Endothelial cell of umbilical vein (primary cell): Measurements from ENCODE around the gene SIX4.

ENCODE experiments used
- EZH2 ChIP-seq: IDR thresholded peaks from 2 replicates; pipeline ENCODE4 v1.6.1; 2012; ENCODE audit warnings: borderline replicate concordance, low read depth, mild to moderate bottlenecking, moderate library complexity, low read length, inconsistent platforms; ENCODE audit not compliant: severe bottlenecking
- MYC ChIP-seq: IDR thresholded peaks from one replicate; pipeline ENCODE4 v1.6.1; 2011; ENCODE audit warnings: mild to moderate bottlenecking, low read depth, low read length
- POLR2A ChIP-seq: IDR thresholded peaks from 2 replicates; pipeline ENCODE4 v1.6.1; 2012; ENCODE audit warnings: low read depth, mild to moderate bottlenecking, control low read depth, low read length
- TF ChIP-seq, protein P1 (sequence below), 2 donors: IDR thresholded peaks; 1 replicate in 1 of 2; 2 replicates in 1 of 2; pipeline ENCODE4 v1.5.1; 2011; ENCODE audit warnings: low read length in 2 of 2, mild to moderate bottlenecking in 2 of 2, moderate library complexity in 2 of 2, control low read depth in 1 of 2, inconsistent platforms in 1 of 2, low read depth in 1 of 2; ENCODE audit not compliant: insufficient read depth in 1 of 2; ENCODE audit errors: extremely low read depth in 1 of 2

DNA sequence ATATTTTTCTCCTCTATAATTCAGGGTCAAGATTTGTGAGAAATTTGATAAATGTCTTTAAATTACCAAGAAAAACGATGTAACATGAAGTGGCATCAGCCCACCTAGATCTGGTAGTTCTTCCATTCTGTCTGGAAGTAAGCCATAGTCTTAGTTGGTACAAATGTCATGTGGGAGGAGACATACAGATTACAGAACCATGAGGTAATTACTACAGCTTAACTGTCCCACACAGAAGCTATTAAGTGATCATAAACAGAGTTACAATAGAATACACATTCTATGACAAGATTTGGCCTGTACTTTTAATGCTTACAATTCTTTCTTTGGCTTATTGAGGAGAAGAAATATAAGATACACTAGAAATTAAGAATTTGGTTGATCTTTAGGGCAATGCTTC is 61.2 kb downstream of the SIX4 start:
- TF ChIP-seq, protein P1, sequence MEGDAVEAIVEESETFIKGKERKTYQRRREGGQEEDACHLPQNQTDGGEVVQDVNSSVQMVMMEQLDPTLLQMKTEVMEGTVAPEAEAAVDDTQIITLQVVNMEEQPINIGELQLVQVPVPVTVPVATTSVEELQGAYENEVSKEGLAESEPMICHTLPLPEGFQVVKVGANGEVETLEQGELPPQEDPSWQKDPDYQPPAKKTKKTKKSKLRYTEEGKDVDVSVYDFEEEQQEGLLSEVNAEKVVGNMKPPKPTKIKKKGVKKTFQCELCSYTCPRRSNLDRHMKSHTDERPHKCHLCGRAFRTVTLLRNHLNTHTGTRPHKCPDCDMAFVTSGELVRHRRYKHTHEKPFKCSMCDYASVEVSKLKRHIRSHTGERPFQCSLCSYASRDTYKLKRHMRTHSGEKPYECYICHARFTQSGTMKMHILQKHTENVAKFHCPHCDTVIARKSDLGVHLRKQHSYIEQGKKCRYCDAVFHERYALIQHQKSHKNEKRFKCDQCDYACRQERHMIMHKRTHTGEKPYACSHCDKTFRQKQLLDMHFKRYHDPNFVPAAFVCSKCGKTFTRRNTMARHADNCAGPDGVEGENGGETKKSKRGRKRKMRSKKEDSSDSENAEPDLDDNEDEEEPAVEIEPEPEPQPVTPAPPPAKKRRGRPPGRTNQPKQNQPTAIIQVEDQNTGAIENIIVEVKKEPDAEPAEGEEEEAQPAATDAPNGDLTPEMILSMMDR (IDR thresholded peaks at IDR 0.05; ENCODE audit: extremely low read depth in 1 of 2, insufficient read depth in 1 of 2, low read depth in 1 of 2, low read length in 2 of 2), result no peak
- TF ChIP-seq EZH2 (no peak), POLR2A (no peak), MYC (no peak)
